D721Med (cell line): ENCODE results near the gene ZSWIM9.

Source experiments
- DNase-seq: peaks from one replicate; pipeline ENCODE4 v3.0.0; 2011; ENCODE audit warnings: low spot score; ENCODE audit not compliant: insufficient read length
- FAIRE-seq: peaks from 2 replicates; lab custom pipeline; 2011; peaks lifted over from hg19 to GRCh38; lab: Jason Lieb, UNC
- TF ChIP-seq, protein P1 (sequence below): IDR thresholded peaks from 2 replicates; pipeline ENCODE4 v1.5.1; 2012; ENCODE audit warnings: mild to moderate bottlenecking, control low read depth; ENCODE audit not compliant: insufficient read depth; ENCODE audit errors: missing control alignments

Gene ZSWIM9

DNA sequence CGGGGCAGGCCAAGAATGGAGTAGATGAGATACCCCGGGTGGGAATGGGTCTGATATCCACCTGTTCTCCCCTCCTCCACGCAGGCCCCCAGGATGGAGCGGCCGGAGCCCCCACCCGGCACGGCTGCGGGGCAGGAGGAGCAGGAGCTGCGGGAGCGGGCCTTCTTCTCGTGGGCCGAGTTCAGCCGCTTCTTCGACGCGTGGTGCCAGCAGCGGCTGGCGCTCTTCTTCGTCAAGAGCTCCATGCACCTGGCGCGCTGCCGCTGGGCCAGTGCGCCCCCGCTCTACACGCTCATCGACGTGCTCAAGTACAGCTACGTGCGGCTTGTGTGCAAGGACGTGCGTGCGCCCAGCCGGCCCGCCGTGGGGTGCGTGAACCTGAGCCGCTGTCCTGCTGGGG lies 1.2 kb downstream of the ZSWIM9 start:
- DNase-seq (no peak), FAIRE-seq (no peak)
- TF ChIP-seq, protein P1, sequence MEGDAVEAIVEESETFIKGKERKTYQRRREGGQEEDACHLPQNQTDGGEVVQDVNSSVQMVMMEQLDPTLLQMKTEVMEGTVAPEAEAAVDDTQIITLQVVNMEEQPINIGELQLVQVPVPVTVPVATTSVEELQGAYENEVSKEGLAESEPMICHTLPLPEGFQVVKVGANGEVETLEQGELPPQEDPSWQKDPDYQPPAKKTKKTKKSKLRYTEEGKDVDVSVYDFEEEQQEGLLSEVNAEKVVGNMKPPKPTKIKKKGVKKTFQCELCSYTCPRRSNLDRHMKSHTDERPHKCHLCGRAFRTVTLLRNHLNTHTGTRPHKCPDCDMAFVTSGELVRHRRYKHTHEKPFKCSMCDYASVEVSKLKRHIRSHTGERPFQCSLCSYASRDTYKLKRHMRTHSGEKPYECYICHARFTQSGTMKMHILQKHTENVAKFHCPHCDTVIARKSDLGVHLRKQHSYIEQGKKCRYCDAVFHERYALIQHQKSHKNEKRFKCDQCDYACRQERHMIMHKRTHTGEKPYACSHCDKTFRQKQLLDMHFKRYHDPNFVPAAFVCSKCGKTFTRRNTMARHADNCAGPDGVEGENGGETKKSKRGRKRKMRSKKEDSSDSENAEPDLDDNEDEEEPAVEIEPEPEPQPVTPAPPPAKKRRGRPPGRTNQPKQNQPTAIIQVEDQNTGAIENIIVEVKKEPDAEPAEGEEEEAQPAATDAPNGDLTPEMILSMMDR, result no peak

GRCh38 chr19:48174445-48175030 lies 4.1 kb downstream of the ZSWIM9 start:
- DNase-seq (no peak), FAIRE-seq (no peak)
- TF ChIP-seq, protein P1, result no peak

- no peak for FAIRE-seq
- no peak for DNase-seq
- TF ChIP-seq, protein P1, result no peak
Measured at GRCh38 chr19:48175578-48175977, 5.1 kb downstream of the ZSWIM9 start.

DNA sequence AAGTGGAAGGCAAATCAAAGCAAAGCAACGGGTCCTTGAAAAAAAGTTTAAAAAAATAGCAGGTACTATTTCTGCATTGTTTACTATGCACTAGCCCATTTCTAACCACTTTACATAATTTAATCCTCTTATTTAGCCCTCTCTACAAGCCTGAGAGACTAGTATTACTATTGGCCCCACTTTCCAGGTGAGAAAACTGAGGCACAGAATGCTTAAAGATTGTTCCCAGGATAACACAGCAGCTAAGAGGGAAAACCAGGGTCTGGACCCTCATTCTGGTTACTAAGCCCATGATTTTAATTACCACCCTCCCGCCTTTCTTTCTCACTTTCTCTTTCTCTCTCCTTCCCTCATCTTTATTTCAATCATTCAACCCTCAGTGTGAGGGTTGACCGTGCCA lies 5.7 kb downstream of the ZSWIM9 start:
- TF ChIP-seq, protein P1, result no peak
- FAIRE-seq (no peak), DNase-seq (no peak)

GRCh38 chr19:48181505-48181904 lies 11.0 kb downstream of the ZSWIM9 start:
- FAIRE-seq, result no peak
- TF ChIP-seq, protein P1, result no peak
- no peak for DNase-seq

GRCh38 chr19:48182434-48182833 lies 12.0 kb downstream of the ZSWIM9 start:
- FAIRE-seq (no peak), DNase-seq (no peak)

DNA sequence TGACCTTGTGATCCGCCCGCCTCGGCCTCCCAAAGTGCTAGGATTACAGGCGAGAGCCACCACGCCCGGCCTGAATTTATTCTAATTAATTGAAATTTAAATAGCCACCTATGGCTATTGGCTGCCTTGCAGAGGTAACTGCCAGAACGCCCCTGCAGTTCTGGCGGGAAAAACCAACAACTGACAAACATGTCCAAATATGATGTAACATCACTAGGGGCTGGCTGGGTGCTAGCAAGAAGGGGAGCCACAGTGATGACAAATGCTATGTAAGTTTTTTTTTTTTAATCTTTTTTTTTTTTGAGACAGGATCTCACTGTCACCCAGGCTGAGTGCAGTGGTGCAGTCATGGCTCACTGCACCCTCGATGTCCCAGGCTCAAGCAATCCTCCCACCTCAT lies 12.9 kb downstream of the ZSWIM9 start:
- DNase-seq, result no peak
- no peak for FAIRE-seq
- TF ChIP-seq, protein P1, result no peak

More at GRCh38 chr19:48182434-48182833, 12.0 kb downstream of the ZSWIM9 start:
- TF ChIP-seq, protein P1, result no peak
